Measurements from ENCODE around the gene AGAP5. TPM values are rescaled to one million over a fixed set of nuclear protein-coding genes. Genes with fewer than 3 reads are reported as not detected.
"Not testable (repeated sequence)": the region's sequence is repeated elsewhere in the genome, so short reads cannot be mapped to it uniquely, and the experiment has no call there.

Gene AGAP5
- 1 to 10 TPM; 8.8 to 9.8 TPM for total RNA-seq

- CTCF ChIA-PET; H3K27me3 Mint-ChIP-seq; intact Hi-C loops (cut with micrococcal nuclease); H3K27ac Mint-ChIP-seq; H3K36me3 Mint-ChIP-seq (ENCODE audit: low read depth); ATAC-seq; DNase-seq; H3K4me1 Mint-ChIP-seq (ENCODE audit: low read depth); POLR2A ChIA-PET; H3K4me3 Mint-ChIP-seq; H3K9me3 Mint-ChIP-seq: not testable (repeated sequence)
These were observed at the start of gene AGAP5 for GRCh38 chr10:73697675-73698159. TSS of gene AGAP5 (minus strand) at chr10:73698109. CDS start at chr10:73697755, 354 bp downstream.

DNA sequence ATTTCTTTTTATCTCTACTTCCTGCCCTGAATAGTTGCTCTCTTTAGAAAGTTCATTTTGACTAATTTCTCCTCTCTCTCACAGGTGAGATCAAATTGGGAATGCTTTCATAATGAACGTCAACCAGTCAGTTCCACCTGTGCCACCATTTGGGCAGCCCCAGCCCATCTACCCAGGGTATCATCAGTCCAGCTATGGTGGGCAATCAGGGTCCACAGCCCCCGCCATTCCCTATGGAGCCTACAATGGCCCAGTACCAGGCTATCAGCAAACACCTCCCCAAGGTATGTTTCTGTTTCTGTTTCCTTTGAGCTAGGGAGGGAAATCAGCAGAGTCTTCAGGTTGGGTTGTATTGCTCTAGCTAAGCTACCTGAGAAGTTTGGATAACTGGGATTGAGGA lies 48.8 kb upstream of the AGAP5 start:
- peaks cover 38% of the 10 kb centered on the region for H3K36me3 Mint-ChIP-seq (ENCODE audit: low read depth)
- H3K4me3 Mint-ChIP-seq: peak overlapping the region; percentile 55
- H3K9me3 Mint-ChIP-seq: no peaks in the 10 kb centered on the region
- TF ChIP-seq, protein P1, sequence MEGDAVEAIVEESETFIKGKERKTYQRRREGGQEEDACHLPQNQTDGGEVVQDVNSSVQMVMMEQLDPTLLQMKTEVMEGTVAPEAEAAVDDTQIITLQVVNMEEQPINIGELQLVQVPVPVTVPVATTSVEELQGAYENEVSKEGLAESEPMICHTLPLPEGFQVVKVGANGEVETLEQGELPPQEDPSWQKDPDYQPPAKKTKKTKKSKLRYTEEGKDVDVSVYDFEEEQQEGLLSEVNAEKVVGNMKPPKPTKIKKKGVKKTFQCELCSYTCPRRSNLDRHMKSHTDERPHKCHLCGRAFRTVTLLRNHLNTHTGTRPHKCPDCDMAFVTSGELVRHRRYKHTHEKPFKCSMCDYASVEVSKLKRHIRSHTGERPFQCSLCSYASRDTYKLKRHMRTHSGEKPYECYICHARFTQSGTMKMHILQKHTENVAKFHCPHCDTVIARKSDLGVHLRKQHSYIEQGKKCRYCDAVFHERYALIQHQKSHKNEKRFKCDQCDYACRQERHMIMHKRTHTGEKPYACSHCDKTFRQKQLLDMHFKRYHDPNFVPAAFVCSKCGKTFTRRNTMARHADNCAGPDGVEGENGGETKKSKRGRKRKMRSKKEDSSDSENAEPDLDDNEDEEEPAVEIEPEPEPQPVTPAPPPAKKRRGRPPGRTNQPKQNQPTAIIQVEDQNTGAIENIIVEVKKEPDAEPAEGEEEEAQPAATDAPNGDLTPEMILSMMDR (IDR thresholded peaks at IDR 0.05): no peak
- peaks cover 45% of the 10 kb centered on the region for H3K4me1 Mint-ChIP-seq (ENCODE audit: low read depth)
- intact Hi-C loops (cut with micrococcal nuclease): no loop called here
- DNase-seq: no peak
- ATAC-seq: no peak
- CTCF ChIA-PET: no interaction called here
- POLR2A ChIA-PET: interaction anchor here (0.6 to 2.3 kb wide), 5 partner anchors 12 to 31 kb away, joined by 3 to 9 read pairs (median 7); a partner anchor contains a TSS
- H3K27me3 Mint-ChIP-seq: no peaks in the 10 kb centered on the region
- peak overlapping the region; percentile 49 for H3K27ac Mint-ChIP-seq

DNA sequence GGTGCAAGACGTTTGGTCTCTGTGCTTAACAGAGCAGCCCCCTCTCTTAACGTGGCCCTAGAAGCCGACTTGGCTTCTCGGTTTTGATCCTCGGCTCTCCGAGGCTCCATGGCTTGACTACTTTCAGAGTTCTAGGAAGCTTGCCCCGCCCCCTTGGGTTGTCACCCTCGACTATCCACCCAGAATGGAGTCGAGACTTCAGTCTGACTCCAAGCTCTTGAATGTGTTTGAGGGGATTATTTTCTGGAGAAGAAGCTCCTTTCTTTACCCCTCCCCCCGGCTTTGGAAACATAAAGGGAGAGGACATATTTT lies 46.7 kb upstream of the AGAP5 start:
- H3K27ac Mint-ChIP-seq: peak overlapping the region; percentile 100
- CTCF ChIA-PET: interaction anchor here (0.9 to 2.4 kb wide), 5 partner anchors 11 to 28 kb away, joined by 3 to 9 read pairs (median 3); no protein-coding TSS in a partner anchor

GRCh38 chr10:73743905-73744663 lies 46.2 kb upstream of the AGAP5 start, which contains the start of gene SEC24C:
TSS of gene SEC24C (plus strand) at chr10:73744372. CDS start at chr10:73746833, 2,461 bp downstream.
- ATAC-seq: peak; percentile 91
- CTCF ChIA-PET: interaction anchor here (0.9 to 2.4 kb wide), 8 partner anchors 10 to 36 kb away, joined by 3 to 9 read pairs (median 4); a partner anchor contains a TSS
- peaks cover 23% of the 10 kb centered on the region for H3K36me3 Mint-ChIP-seq (ENCODE audit: low read depth)

More for the DNA sequence above, 46.7 kb upstream of the AGAP5 start:
- TF ChIP-seq, protein P1 (IDR thresholded peaks at IDR 0.05): no peak
- peak overlapping the region; percentile 97 for H3K4me3 Mint-ChIP-seq
- H3K4me1 Mint-ChIP-seq (ENCODE audit: low read depth): peaks cover 38% of the 10 kb centered on the region
- peaks cover 25% of the 10 kb centered on the region for H3K36me3 Mint-ChIP-seq (ENCODE audit: low read depth)
- intact Hi-C loops (cut with micrococcal nuclease): loop anchor here (5.0 kb wide), 1 partner anchor 38 kb away; the partner anchor contains the start of gene CHCHD1
- peak; percentile 44 for ATAC-seq
- H3K27me3 Mint-ChIP-seq: no peaks in the 10 kb centered on the region
- no peaks in the 10 kb centered on the region for H3K9me3 Mint-ChIP-seq
- peak; percentile 85 for DNase-seq
- POLR2A ChIA-PET: interaction anchor here (0.7 to 3.5 kb wide), 11 partner anchors 11 to 64 kb away, joined by 3 to 24 read pairs (median 4); a partner anchor contains a TSS

GRCh38 chr10:73743327-73743904 lies 45.5 kb upstream of the AGAP5 start:
- ChIA-PET POLR2A (interaction anchor here (0.6 to 3.5 kb wide), 11 partner anchors 9 to 329 kb away, joined by 3 to 24 read pairs (median 4); partner anchors contain the start of genes ANXA7 and PPP3CB), CTCF (interaction anchor here (1.1 to 2.4 kb wide), 4 partner anchors 13 to 37 kb away, joined by 4 to 9 read pairs (median 7); a partner anchor contains a TSS)
- no peaks in the 10 kb centered on the region for H3K9me3 Mint-ChIP-seq
- H3K36me3 Mint-ChIP-seq (ENCODE audit: low read depth): peaks cover 20% of the 10 kb centered on the region
- TF ChIP-seq, protein P1 (IDR thresholded peaks at IDR 0.05): no peak
- no peaks in the 10 kb centered on the region for H3K27me3 Mint-ChIP-seq
- ATAC-seq (no peak), DNase-seq (no peak)
- peaks cover 33% of the 10 kb centered on the region for H3K4me1 Mint-ChIP-seq (ENCODE audit: low read depth)
- intact Hi-C loops (cut with micrococcal nuclease): loop anchor here (5.0 kb wide), 1 partner anchor 39 kb away; the partner anchor contains the start of gene CHCHD1
- peak overlapping the region; percentile 100 for H3K27ac Mint-ChIP-seq
- peak overlapping the region; percentile 97 for H3K4me3 Mint-ChIP-seq

More at GRCh38 chr10:73743905-73744663, 46.2 kb upstream of the AGAP5 start, which contains the start of gene SEC24C:
- Mint-ChIP-seq H3K4me3 (peak within 1 kb of the TSS; percentile 97), H3K27me3 (no peaks in the 10 kb centered on the region), H3K4me1 (ENCODE audit: low read depth) (peaks cover 36% of the 10 kb centered on the region), H3K9me3 (no peaks in the 10 kb centered on the region), H3K27ac (peak within 1 kb of the TSS; percentile 100)
- TF ChIP-seq, protein P1 (IDR thresholded peaks at IDR 0.05): no peak
- POLR2A ChIA-PET: interaction anchor here (0.6 to 3.5 kb wide), 15 partner anchors 10 to 330 kb away, joined by 3 to 24 read pairs (median 4); partner anchors contain the start of genes ANXA7 and PPP3CB
- DNase-seq: peak; percentile 97
- intact Hi-C loops (cut with micrococcal nuclease): loop anchor here (5.0 kb wide), 1 partner anchor 38 kb away; the partner anchor contains the start of gene CHCHD1
